Activated CD4-positive, alpha-beta memory T cell treated with anti-CD3 and anti-CD28 coated beads for 36 hours (primary cell): ENCODE results near the gene MAST4. TPM values are rescaled to one million over a fixed set of nuclear protein-coding genes. Genes with fewer than 3 reads are reported as not detected.

Experiments used
- CTCF ChIA-PET: fragments of 350-600 bp; sonication (Branson Sonifier 250); formaldehyde crosslinking; loops from one replicate; lab custom pipeline; 2021; ENCODE audit warnings: antibody characterized with exemption, inconsistent platforms; lab: Charles Lee
- POLR2A ChIA-PET: fragments of 350-600 bp; sonication (Branson Sonifier 250); formaldehyde crosslinking; loops from one replicate; lab custom pipeline; 2021; ENCODE audit warnings: antibody characterized with exemption; lab: Charles Lee
- DNase-seq: peaks from one replicate; pipeline ENCODE4 v3.0.0-alpha.2; 2020
- H3K27ac Mint-ChIP-seq: one replicate; pipeline ENCODE4 v1.8.0; 2021; ENCODE audit warnings: mixed read lengths
- H3K27me3 Mint-ChIP-seq: one replicate; pipeline ENCODE4 v1.8.0; 2021; ENCODE audit warnings: mixed read lengths
- H3K36me3 Mint-ChIP-seq: one replicate; pipeline ENCODE4 v1.8.0; 2021; ENCODE audit warnings: mixed read lengths
- H3K4me1 Mint-ChIP-seq: one replicate; pipeline ENCODE4 v1.8.0; 2021; ENCODE audit warnings: low read depth, mixed read lengths
- H3K4me3 Mint-ChIP-seq: one replicate; pipeline ENCODE4 v1.8.0; 2021; ENCODE audit warnings: mild to moderate bottlenecking, mixed read lengths
- H3K9me3 Mint-ChIP-seq: one replicate; pipeline ENCODE4 v1.8.0; 2021; ENCODE audit warnings: mixed read lengths
- intact Hi-C: fragments of 100-400 bp; cut with micrococcal nuclease; formaldehyde crosslinking; loops from one replicate; pipeline ENCODE4 v1.15.1; 2023
- total RNA-seq, 2 experiments: library from RNA; stranded (reverse); gene quantifications; one replicate each; pipeline ENCODE4 v1.2.3, GENCODE V29; 2021

The MAST4 gene
- total RNA-seq, 2 experiments from 2014 or later = 30.2 to 30.3 TPM

DNA sequence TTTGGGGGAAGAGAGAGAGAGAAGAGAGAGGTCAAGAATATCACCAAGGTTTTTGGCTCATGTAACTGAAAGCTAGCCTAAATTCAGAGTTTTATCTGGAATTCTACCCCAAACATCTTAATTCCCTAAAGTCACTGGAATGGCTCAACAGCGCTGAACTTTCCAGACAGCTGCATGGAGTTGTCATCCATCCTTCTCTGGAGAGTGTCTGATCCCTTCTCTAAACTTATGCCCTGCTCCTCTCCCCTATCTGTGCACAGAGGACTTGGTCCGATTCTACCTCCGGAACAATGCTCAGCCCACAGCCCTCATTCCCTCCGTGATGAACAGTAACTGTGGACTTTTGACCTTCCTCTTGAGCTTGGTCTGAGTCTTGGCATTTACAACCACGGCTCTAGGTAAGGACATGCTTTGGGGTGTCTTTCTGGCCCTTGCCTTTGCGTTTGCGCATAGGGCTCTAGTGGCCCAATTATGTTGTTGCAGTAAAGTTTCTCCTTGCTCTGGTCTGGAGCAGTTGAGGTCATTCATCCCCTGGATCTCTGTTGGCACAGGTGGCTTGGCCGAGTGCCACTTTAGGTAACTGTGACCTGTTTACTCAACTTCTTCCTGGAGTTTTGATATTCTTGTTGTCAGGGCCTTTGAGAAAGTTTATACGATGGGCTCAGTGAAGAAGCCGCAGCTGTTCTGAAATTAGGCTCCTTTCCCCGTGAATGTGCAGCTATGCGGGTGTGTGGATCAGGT lies 618.7 kb downstream of the MAST4 start:
- intact Hi-C loops = no loop called here
- H3K4me3 Mint-ChIP-seq = no peak overlapping the region
- H3K36me3 Mint-ChIP-seq = no peaks in the 10 kb centered on the region
- no peaks in the 10 kb centered on the region for H3K27me3 Mint-ChIP-seq
- no peaks in the 10 kb centered on the region for H3K9me3 Mint-ChIP-seq
- peak overlapping the region; percentile 86 for H3K27ac Mint-ChIP-seq
- ChIA-PET CTCF (interaction anchor here (0.9 to 3.3 kb wide), 6 partner anchors 7 to 225 kb away, joined by 3 to 17 read pairs (median 6); no protein-coding TSS in a partner anchor), POLR2A (interaction anchor here (1.4 kb wide), 1 partner anchor 210 kb away, joined by 4 read pairs; no protein-coding TSS in a partner anchor)
- peaks cover 50% of the 10 kb centered on the region for H3K4me1 Mint-ChIP-seq
- DNase-seq = no peak

- Mint-ChIP-seq H3K36me3 (no peaks in the 10 kb centered on the region), H3K9me3 (no peaks in the 10 kb centered on the region), H3K4me1 (peaks cover 54% of the 10 kb centered on the region), H3K27me3 (no peaks in the 10 kb centered on the region), H3K4me3 (peak overlapping the region; percentile 62), H3K27ac (peak overlapping the region; percentile 86)
- intact Hi-C loops = loop anchor here (1.0 kb wide), 1 partner anchor 8 kb away; no protein-coding TSS in a partner anchor
- CTCF ChIA-PET = interaction anchor here (1.7 to 3.3 kb wide), 3 partner anchors 8 to 59 kb away, joined by 10 to 17 read pairs (median 16); no protein-coding TSS in a partner anchor
- POLR2A ChIA-PET = interaction anchor here (0.9 to 1.4 kb wide), 2 partner anchors 9 to 211 kb away, joined by 3 to 4 read pairs; no protein-coding TSS in a partner anchor
- DNase-seq = peak; percentile 81
Measured at GRCh38 chr5:67215519-67216471, 619.6 kb downstream of the MAST4 start.

DNA sequence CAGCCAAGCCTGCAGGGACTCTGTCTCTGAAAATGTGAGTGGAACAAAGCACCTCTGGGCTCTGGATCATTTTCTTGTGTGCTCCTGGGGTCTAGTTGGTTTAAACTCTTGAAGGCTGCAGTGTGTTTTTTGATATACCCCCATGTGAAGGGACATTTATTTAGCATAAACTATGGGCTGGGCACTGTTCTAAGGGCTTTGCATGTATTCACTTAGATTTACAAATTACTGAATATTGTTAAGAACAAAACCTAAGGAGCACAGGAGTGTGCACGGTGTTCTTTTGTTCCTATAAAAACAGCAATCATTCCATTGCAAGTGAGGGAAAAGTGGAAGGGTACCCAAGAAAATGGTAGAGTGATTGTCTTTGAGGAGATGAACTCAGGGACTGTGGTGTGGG lies 620.4 kb downstream of the MAST4 start:
- intact Hi-C loops = loop anchor here (1.0 kb wide), 1 partner anchor 9 kb away; no protein-coding TSS in a partner anchor
- Mint-ChIP-seq H3K4me3 (peak overlapping the region; percentile 62), H3K4me1 (peaks cover 58% of the 10 kb centered on the region), H3K9me3 (no peaks in the 10 kb centered on the region), H3K36me3 (no peaks in the 10 kb centered on the region), H3K27ac (peak overlapping the region; percentile 86), H3K27me3 (no peaks in the 10 kb centered on the region)
- POLR2A ChIA-PET = interaction anchor here (0.9 kb wide), 1 partner anchor 10 kb away, joined by 3 read pairs; no protein-coding TSS in a partner anchor
- no peak for DNase-seq
- CTCF ChIA-PET = interaction anchor here (1.7 to 3.3 kb wide), 3 partner anchors 9 to 60 kb away, joined by 10 to 17 read pairs (median 16); no protein-coding TSS in a partner anchor
